IPS-15b (cell line): Measurements from ENCODE around the gene MAGEH1.
"Not testable (repeated sequence)": the region's sequence is repeated elsewhere in the genome, so short reads cannot be mapped to it uniquely, and the experiment has no call there.

ENCODE experiments used
- H3K27me3 ChIP-seq: one replicate; pipeline ENCODE4 v1.6.1; 2013; ENCODE audit warnings: low read length; ENCODE audit not compliant: control insufficient read depth, insufficient read depth
- H3K36me3 ChIP-seq: one replicate; pipeline ENCODE4 v1.6.1; 2013; ENCODE audit warnings: low read length; ENCODE audit not compliant: control insufficient read depth, insufficient read depth
- H3K4me1 ChIP-seq: one replicate; pipeline ENCODE4 v1.6.1; 2013; ENCODE audit warnings: mild to moderate bottlenecking, low read length; ENCODE audit not compliant: control insufficient read depth, insufficient read depth
- H3K4me3 ChIP-seq: one replicate; pipeline ENCODE4 v1.5.1; 2013; ENCODE audit warnings: low read depth, low read length
- H3K9ac ChIP-seq: one replicate; pipeline ENCODE4 v1.6.1; 2013; ENCODE audit warnings: low read depth, mild to moderate bottlenecking, low read length
- H3K9me3 ChIP-seq: one replicate; pipeline ENCODE4 v1.6.1; 2013; ENCODE audit warnings: mild to moderate bottlenecking, low read length; ENCODE audit not compliant: control insufficient read depth, insufficient read depth

Gene MAGEH1

GRCh38 chrX:55465791-55466190 is 13.9 kb downstream of the MAGEH1 start:
- not testable (repeated sequence) for H3K4me1 ChIP-seq, H3K36me3 ChIP-seq, H3K9ac ChIP-seq, H3K9me3 ChIP-seq, H3K4me3 ChIP-seq, H3K27me3 ChIP-seq

GRCh38 chrX:55479956-55480355 is 28.0 kb downstream of the MAGEH1 start:
- H3K9ac ChIP-seq, H3K4me1 ChIP-seq, H3K27me3 ChIP-seq, H3K4me3 ChIP-seq, H3K36me3 ChIP-seq, H3K9me3 ChIP-seq: not testable (repeated sequence)

GRCh38 chrX:55480390-55481062 is 28.6 kb downstream of the MAGEH1 start:
- Histone ChIP-seq H3K9ac (no peak overlapping the region), H3K4me1 (no peaks in the 10 kb centered on the region), H3K4me3 (no peak overlapping the region), H3K9me3 (no peaks in the 10 kb centered on the region), H3K36me3 (no peaks in the 10 kb centered on the region), H3K27me3 (no peaks in the 10 kb centered on the region)

GRCh38 chrX:55484948-55485347 is 33.0 kb downstream of the MAGEH1 start:
- no peaks in the 10 kb centered on the region for H3K4me1 ChIP-seq
- H3K36me3 ChIP-seq: no peaks in the 10 kb centered on the region
- no peaks in the 10 kb centered on the region for H3K9me3 ChIP-seq
- no peaks in the 10 kb centered on the region for H3K27me3 ChIP-seq
- no peak overlapping the region for H3K4me3 ChIP-seq
- H3K9ac ChIP-seq: no peak overlapping the region

- H3K4me3 ChIP-seq: no peak overlapping the region
- H3K27me3 ChIP-seq: no peaks in the 10 kb centered on the region
- no peaks in the 10 kb centered on the region for H3K4me1 ChIP-seq
- no peaks in the 10 kb centered on the region for H3K9me3 ChIP-seq
- H3K36me3 ChIP-seq: no peaks in the 10 kb centered on the region
- no peak overlapping the region for H3K9ac ChIP-seq
These were observed 34.8 kb downstream of the MAGEH1 start for GRCh38 chrX:55486736-55487135.

- H3K36me3 ChIP-seq: no peaks in the 10 kb centered on the region
- no peaks in the 10 kb centered on the region for H3K27me3 ChIP-seq
- no peaks in the 10 kb centered on the region for H3K4me1 ChIP-seq
- H3K9ac ChIP-seq: no peak overlapping the region
- H3K4me3 ChIP-seq: no peak overlapping the region
- no peaks in the 10 kb centered on the region for H3K9me3 ChIP-seq
These were observed 35.2 kb downstream of the MAGEH1 start for GRCh38 chrX:55487143-55487542.

- H3K4me1 ChIP-seq: no peaks in the 10 kb centered on the region
- H3K9ac ChIP-seq: peak overlapping the region; percentile 32
- H3K27me3 ChIP-seq: no peaks in the 10 kb centered on the region
- H3K36me3 ChIP-seq: no peaks in the 10 kb centered on the region
- peak overlapping the region; percentile 56 for H3K4me3 ChIP-seq
- no peaks in the 10 kb centered on the region for H3K9me3 ChIP-seq
These were observed 36.2 kb downstream of the MAGEH1 start for GRCh38 chrX:55488006-55488592.

- peak overlapping the region; percentile 24 for H3K9ac ChIP-seq
- peak overlapping the region; percentile 70 for H3K4me3 ChIP-seq
- no peaks in the 10 kb centered on the region for H3K9me3 ChIP-seq
- H3K4me1 ChIP-seq: no peaks in the 10 kb centered on the region
- H3K27me3 ChIP-seq: no peaks in the 10 kb centered on the region
- no peaks in the 10 kb centered on the region for H3K36me3 ChIP-seq
These were observed 36.8 kb downstream of the MAGEH1 start for GRCh38 chrX:55488593-55489313.

- no peaks in the 10 kb centered on the region for H3K36me3 ChIP-seq
- peak within 1 kb of the TSS; percentile 70 for H3K4me3 ChIP-seq
- no peaks in the 10 kb centered on the region for H3K9me3 ChIP-seq
- no peaks in the 10 kb centered on the region for H3K27me3 ChIP-seq
- no peaks in the 10 kb centered on the region for H3K4me1 ChIP-seq
- peak within 1 kb of the TSS; percentile 54 for H3K9ac ChIP-seq
These were observed 37.5 kb downstream of the MAGEH1 start, which contains the start of gene USP51 for GRCh38 chrX:55489314-55490009. USP51 (minus strand) TSS chrX:55489848; CDS start chrX:55488939, 909 bp downstream.

GRCh38 chrX:55490121-55490520 is 38.2 kb downstream of the MAGEH1 start:
- peak overlapping the region; percentile 70 for H3K4me3 ChIP-seq

GRCh38 chrX:55490974-55491373 is 39.0 kb downstream of the MAGEH1 start:
- no peak overlapping the region for H3K4me3 ChIP-seq
- H3K36me3 ChIP-seq: no peaks in the 10 kb centered on the region
- no peak overlapping the region for H3K9ac ChIP-seq
- no peaks in the 10 kb centered on the region for H3K4me1 ChIP-seq
- no peaks in the 10 kb centered on the region for H3K27me3 ChIP-seq
- H3K9me3 ChIP-seq: no peaks in the 10 kb centered on the region

More at GRCh38 chrX:55490121-55490520, 38.2 kb downstream of the MAGEH1 start:
- Histone ChIP-seq H3K9me3 (no peaks in the 10 kb centered on the region), H3K9ac (no peak overlapping the region), H3K27me3 (no peaks in the 10 kb centered on the region), H3K36me3 (no peaks in the 10 kb centered on the region), H3K4me1 (no peaks in the 10 kb centered on the region)
